Esophagus muscularis mucosa (tissue), 3 donors: ENCODE measurements around the gene TRIM45.

Experiments used
- POLR2A ChIP-seq: fragments of 450-650 bp; IDR thresholded peaks from one replicate; pipeline ENCODE4 v1.6.1; 2017; ENCODE audit warnings: antibody characterized with exemption, moderate library complexity, mild to moderate bottlenecking, low read depth
- POLR2AphosphoS5 ChIP-seq, 2 donors: sonication (generic); formaldehyde crosslinking; IDR thresholded peaks; one replicate each; pipeline ENCODE4 v1.6.1; 2017; ENCODE audit warnings: antibody characterized with exemption in 2 of 2
- TF ChIP-seq, protein P1 (sequence below), 3 experiments: fragments of 200-600 bp in 2 of 3; fragments of 450-650 bp in 1 of 3; sonication (generic) in 2 of 3; IDR thresholded peaks; one replicate each; pipeline ENCODE4 v1.5.1; 2017 to 2019; ENCODE audit warnings: antibody characterized with exemption in 3 of 3, mild to moderate bottlenecking in 2 of 3, moderate library complexity in 1 of 3

DNA sequence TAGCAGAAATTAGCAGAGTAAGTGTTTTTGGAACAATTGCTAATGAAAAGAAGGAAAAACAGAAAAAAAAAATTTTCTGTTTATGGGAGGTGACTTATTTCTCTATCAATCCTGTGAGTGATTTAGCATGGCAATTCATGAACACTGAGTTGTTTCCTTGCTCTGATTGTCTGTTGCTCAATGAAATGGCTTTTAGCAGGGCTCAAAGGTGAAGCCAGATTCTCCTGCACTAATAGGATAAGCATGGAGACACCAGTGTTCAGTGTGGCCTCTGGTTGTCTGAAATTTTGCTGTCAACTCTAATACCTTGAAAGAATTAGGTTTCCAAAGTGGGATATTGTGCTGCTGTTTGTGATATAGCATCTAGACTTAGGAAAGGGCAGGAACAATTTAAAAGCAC lies 15.8 kb downstream of the TRIM45 start:
- TF ChIP-seq, protein P1, sequence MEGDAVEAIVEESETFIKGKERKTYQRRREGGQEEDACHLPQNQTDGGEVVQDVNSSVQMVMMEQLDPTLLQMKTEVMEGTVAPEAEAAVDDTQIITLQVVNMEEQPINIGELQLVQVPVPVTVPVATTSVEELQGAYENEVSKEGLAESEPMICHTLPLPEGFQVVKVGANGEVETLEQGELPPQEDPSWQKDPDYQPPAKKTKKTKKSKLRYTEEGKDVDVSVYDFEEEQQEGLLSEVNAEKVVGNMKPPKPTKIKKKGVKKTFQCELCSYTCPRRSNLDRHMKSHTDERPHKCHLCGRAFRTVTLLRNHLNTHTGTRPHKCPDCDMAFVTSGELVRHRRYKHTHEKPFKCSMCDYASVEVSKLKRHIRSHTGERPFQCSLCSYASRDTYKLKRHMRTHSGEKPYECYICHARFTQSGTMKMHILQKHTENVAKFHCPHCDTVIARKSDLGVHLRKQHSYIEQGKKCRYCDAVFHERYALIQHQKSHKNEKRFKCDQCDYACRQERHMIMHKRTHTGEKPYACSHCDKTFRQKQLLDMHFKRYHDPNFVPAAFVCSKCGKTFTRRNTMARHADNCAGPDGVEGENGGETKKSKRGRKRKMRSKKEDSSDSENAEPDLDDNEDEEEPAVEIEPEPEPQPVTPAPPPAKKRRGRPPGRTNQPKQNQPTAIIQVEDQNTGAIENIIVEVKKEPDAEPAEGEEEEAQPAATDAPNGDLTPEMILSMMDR (IDR thresholded peaks at IDR 0.05) = no peak
- TF ChIP-seq POLR2A = no peak
- no peak for TF ChIP-seq POLR2AphosphoS5 (IDR thresholded peaks at IDR 0.05)
